Gastrocnemius medialis (tissue), 4 donors: ENCODE measurements around the gene ITIH4.

ENCODE experiments used
- POLR2A ChIP-seq, 2 donors: fragments of 450-650 bp; IDR thresholded peaks; one replicate each; pipeline ENCODE4 v1.6.1; 2017; ENCODE audit warnings: antibody characterized with exemption in 2 of 2, mild to moderate bottlenecking in 2 of 2, moderate library complexity in 2 of 2
- TF ChIP-seq, protein P1 (sequence below), 5 experiments: fragments of 450-650 bp in 3 of 5; fragments of 200-600 bp in 2 of 5; sonication (generic) in 2 of 5; IDR thresholded peaks in 4 of 5; conservative IDR thresholded peaks in 1 of 5; 1 replicate in 4 of 5; 2 replicates in 1 of 5; pipeline ENCODE4 v1.5.1; 2016 to 2019; ENCODE audit warnings: antibody characterized with exemption in 5 of 5, mild to moderate bottlenecking in 3 of 5, moderate library complexity in 3 of 5

GRCh38 chr3:52763466-52763865 is 67.0 kb downstream of the ITIH4 start:
- TF ChIP-seq, protein P1, sequence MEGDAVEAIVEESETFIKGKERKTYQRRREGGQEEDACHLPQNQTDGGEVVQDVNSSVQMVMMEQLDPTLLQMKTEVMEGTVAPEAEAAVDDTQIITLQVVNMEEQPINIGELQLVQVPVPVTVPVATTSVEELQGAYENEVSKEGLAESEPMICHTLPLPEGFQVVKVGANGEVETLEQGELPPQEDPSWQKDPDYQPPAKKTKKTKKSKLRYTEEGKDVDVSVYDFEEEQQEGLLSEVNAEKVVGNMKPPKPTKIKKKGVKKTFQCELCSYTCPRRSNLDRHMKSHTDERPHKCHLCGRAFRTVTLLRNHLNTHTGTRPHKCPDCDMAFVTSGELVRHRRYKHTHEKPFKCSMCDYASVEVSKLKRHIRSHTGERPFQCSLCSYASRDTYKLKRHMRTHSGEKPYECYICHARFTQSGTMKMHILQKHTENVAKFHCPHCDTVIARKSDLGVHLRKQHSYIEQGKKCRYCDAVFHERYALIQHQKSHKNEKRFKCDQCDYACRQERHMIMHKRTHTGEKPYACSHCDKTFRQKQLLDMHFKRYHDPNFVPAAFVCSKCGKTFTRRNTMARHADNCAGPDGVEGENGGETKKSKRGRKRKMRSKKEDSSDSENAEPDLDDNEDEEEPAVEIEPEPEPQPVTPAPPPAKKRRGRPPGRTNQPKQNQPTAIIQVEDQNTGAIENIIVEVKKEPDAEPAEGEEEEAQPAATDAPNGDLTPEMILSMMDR (IDR thresholded peaks at IDR 0.05 in 4 of 5, conservative IDR thresholded peaks at IDR 0.05 in 1 of 5): no peak
- no peak for TF ChIP-seq POLR2A (IDR thresholded peaks at IDR 0.05)
